Cerebellar nuclear complex (tissue), 1 donor: ENCODE measurements around the gene MAPT.

ENCODE experiments used
- DNase-seq, 2 experiments: peaks; one replicate each; lab custom pipeline; 2025; lab: John Stamatoyannopoulos, UW

Gene MAPT

GRCh38 chr17:46053911-46054534, 159.7 kb downstream of the MAPT start:
- DNase-seq = no peak

DNA sequence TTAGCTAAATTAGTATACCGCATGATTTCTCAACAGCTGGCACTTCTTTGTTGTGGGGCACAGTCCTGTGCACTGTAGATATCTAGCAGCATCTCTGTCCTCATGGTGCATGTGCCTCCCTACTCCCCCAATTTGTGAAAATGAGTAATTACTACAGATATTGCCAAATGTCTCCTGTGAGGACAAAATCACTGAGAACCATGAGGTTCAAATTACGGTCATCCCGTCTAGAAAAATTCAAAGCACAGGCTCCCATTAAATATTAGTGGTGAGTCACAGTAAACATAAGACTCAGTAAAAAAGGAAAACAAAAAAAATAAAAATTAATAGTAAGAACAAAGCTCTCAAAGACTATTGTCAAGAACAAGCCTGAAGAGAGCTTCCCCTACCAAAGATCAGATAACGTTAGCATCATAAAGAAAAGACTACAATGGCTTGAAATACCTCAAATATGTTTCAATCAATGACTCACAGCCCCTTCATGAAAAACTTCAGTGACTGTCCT, 162.5 kb downstream of the MAPT start:
- DNase-seq = no peak

DNA sequence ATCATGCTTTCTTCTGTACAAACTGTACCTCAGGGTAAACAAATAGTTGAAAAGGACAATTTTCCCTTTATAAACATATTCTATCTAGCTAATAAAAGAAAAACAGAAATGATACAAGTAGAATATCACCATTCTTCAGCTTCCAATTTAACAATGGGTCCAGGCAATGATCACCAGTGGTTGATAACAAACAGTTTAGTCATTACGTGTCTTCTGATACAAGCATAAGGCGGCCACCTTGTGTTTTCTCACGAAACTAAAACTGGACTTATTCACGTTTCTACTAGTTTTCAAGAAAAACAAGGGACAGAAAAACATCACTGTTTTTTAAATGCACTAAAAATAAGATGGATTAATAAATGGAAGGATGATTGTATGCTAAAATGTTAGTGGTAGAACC, 163.0 kb downstream of the MAPT start:
- DNase-seq = no peak

GRCh38 chr17:46059486-46059885, 165.1 kb downstream of the MAPT start:
- DNase-seq = no peak

GRCh38 chr17:46060461-46060860, 166.1 kb downstream of the MAPT start:
- no peak for DNase-seq

DNA sequence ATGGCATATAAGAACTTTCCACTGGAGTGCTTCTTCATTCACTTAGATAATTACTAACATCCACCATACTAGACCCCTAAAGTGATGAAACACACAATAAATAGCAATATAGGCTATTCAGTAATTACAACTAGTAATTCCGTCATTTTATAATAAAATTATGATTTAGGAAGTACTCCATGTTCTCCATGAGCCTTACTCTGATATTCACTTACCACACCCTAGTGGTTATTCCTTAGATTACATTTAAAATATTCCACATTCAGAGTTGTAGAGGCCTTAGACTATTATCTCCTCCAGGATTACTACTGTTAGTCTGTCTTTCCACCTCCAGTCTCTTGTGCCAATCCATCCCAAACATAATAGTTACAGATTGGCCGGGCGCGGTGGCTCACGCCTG, 167.1 kb downstream of the MAPT start:
- no peak for DNase-seq

DNA sequence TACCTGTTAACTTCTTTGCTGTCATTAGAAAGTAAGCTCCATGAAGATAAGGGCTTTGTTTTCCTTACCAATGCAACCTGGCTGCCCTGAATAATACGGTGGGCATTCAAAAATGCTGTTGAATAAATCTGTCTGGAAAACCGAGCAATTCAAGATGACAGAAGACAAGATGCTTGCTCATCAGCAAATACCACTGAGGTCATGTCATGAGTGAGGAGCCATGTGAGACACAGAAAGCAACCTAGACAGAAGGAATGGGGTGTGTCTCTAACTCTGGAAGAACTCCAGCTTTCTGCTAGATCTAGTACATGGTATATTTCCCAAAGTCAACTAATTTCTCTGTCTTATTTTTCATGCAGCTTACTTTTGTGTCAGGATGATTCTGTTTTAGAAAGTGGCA, 168.9 kb downstream of the MAPT start:
- DNase-seq = no peak

DNA sequence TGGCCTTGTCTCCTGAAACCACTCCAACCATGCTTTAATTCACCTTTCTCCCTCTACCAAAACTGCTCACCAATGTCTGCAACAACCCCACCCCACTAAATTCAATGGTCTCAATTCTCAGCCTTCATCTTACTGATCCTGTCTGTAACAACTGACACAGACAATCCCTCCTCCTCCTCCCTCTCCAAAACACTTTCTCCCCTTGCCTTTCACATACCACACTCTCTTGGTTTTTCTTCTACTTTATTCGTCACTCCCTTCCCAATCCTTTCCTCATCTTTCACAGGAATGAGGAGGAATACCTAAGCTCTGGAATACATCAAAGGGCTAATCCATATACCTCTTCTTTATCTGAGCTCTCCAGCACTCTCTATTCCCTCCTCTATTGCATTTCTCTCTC, 170.1 kb downstream of the MAPT start:
- no peak for DNase-seq

DNA sequence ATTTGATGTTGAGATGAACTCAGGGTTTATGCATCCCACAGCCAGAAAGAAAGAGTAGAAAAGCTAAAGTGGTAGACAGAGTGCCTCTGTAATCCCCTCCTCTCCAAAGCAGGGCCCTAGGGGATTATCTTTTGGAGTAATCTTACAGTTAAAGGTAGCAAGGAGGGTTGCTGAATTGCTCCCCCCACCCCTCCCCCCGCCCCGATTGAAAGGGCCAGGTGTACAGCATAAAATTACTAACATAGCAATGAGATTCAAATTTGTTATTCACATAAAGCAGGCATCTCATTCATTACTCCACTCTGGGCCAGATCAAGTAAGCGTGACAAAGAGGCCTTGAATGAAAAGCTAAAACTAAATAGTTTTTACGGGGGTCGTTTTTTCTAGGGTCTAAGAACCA, 177.4 kb downstream of the MAPT start:
- no peak for DNase-seq

- DNase-seq = no peak
Observed at GRCh38 chr17:46072998-46073397, 178.6 kb downstream of the MAPT start.

- DNase-seq = no peak
Observed at GRCh38 chr17:46074540-46074939, 180.2 kb downstream of the MAPT start.
